H4 (cell line): ENCODE measurements around the gene EBF3. TPM values are rescaled to one million over a fixed set of nuclear protein-coding genes. Genes with fewer than 3 reads are reported as not detected.

Experiments
- DNase-seq: peaks from one replicate; pipeline ENCODE4 v3.0.0-alpha.2; 2015; ENCODE audit warnings: low spot score
- total RNA-seq: library from RNA; depleted of rRNA; stranded (reverse); fragments of >200 nt; shearing (Covaris generic); gene quantifications from 2 replicates; pipeline ENCODE4 v1.2.3, GENCODE V29; 2014

EBF3 gene
- total RNA-seq, 1 experiment from 2014 or later, result 0.33 TPM

- DNase-seq, result no peak
Measured at GRCh38 chr10:129871966-129872365, 92.1 kb downstream of the EBF3 start.

- no peak for DNase-seq
Measured at GRCh38 chr10:129870961-129871621, 93.0 kb downstream of the EBF3 start.

- DNase-seq, result no peak
Measured at GRCh38 chr10:129870474-129870757, 93.7 kb downstream of the EBF3 start.

- DNase-seq, result no peak
Measured at GRCh38 chr10:129869596-129870473, 94.2 kb downstream of the EBF3 start.

GRCh38 chr10:129868449-129869035 lies 95.5 kb downstream of the EBF3 start:
- DNase-seq, result no peak

GRCh38 chr10:129867631-129868179 lies 96.4 kb downstream of the EBF3 start:
- no peak for DNase-seq

GRCh38 chr10:129866894-129867293 lies 97.2 kb downstream of the EBF3 start:
- no peak for DNase-seq

GRCh38 chr10:129865960-129866359 lies 98.1 kb downstream of the EBF3 start:
- DNase-seq, result no peak

GRCh38 chr10:129865413-129865812 lies 98.7 kb downstream of the EBF3 start:
- no peak for DNase-seq

GRCh38 chr10:129864601-129865126 lies 99.4 kb downstream of the EBF3 start:
- DNase-seq, result no peak

- no peak for DNase-seq
Measured at GRCh38 chr10:129864082-129864481, 100.0 kb downstream of the EBF3 start.

- no peak for DNase-seq
Measured at GRCh38 chr10:129863201-129863663, 100.8 kb downstream of the EBF3 start.

GRCh38 chr10:129861776-129862531 lies 102.1 kb downstream of the EBF3 start:
- no peak for DNase-seq

- no peak for DNase-seq
Measured at GRCh38 chr10:129860396-129860795, 103.7 kb downstream of the EBF3 start.

- DNase-seq, result no peak
Measured at GRCh38 chr10:129859536-129859935, 104.5 kb downstream of the EBF3 start.

GRCh38 chr10:129857242-129857960 lies 106.7 kb downstream of the EBF3 start:
- DNase-seq, result no peak

- no peak for DNase-seq
Measured at GRCh38 chr10:129855836-129856563, 108.1 kb downstream of the EBF3 start.

- no peak for DNase-seq
Measured at GRCh38 chr10:129854796-129855705, 109.0 kb downstream of the EBF3 start.

- no peak for DNase-seq
Measured at GRCh38 chr10:129854158-129854557, 109.9 kb downstream of the EBF3 start.
